ENCODE measurements around the gene CBLN3.

CBLN3 gene

GRCh38 chr14:24377657-24378056, 51.8 kb downstream of the CBLN3 start:
- no peak for TF ChIP-seq CTCF (conservative IDR thresholded peaks at IDR 0.05; ENCODE audit: low read length)

GRCh38 chr14:24377126-24377525, 52.3 kb downstream of the CBLN3 start:
- DNase-seq (ENCODE audit: low read depth), result no peak
- H3K4me3 ChIP-seq (ENCODE audit: low read length), result no peak overlapping the region
- TF ChIP-seq CTCF (conservative IDR thresholded peaks at IDR 0.05; ENCODE audit: low read length), result no peak

More at GRCh38 chr14:24377657-24378056, 51.8 kb downstream of the CBLN3 start:
- no peak for DNase-seq (ENCODE audit: low read depth)
- no peak overlapping the region for H3K4me3 ChIP-seq (ENCODE audit: low read length)
